HS-5 (cell line): ENCODE results near the gene MCM6.
"Not testable (repeated sequence)": the region's sequence is repeated elsewhere in the genome, so short reads cannot be mapped to it uniquely, and the experiment has no call there.

Experiments used
- DNase-seq: peaks from one replicate; pipeline ENCODE4 v3.0.0-alpha.2; 2012; ENCODE audit warnings: low read depth

The MCM6 gene

DNA sequence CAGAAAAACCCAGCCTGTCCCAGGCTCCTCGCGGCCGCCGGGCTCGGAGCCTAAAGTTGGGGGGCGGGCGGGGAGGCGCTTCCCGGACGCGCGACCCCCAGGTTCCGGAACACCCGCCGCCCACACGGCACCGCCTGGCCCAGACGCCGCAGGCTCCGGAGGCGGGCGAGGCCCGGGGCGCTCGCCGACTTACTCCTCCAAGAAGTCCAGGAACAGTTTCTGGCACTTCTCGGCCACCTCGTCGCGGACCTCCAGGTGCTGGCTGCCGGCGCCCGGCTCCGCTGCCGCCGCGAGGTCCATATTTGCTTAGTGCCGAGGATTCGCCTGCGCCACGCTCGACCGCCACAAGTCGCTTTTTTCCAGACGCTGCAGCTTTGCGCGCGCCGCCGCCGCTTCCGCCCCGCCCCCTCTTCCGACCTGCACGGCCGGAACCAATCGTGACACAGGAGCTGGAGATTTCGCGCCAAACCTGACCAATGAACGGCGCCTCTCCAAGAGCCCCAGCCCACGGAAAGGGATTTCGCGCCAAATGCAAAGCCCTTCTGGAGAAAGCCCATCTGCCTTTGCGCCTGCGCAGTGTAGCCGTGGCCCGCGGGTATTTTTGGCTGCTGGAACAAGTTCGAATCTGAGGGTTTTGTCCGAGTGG, at the start of gene MCM6:
Gene MCM6, minus strand, starts transcription at position 378 of the 646 bp plus-strand sequence. Its CDS starts 78 bp downstream, at position 300.
- peak; percentile 94 for DNase-seq

DNA sequence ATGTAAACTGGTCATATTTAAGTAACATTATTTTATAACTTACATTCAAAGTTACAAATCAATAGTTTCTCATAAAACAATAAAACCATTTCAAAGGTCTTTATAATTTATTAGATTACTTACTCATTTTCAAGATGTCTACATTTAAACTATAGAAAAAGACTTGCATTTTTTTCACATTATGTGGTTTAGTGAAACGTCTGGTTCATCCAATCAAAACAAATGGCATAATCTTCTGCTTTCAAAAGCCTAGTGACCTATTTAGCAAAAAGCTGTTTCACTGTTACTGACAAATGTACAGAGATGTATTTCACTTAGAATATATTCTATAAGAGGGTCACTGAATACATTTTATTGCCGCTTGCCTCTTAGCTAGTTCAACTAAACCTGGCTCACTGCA, 49.3 kb upstream of the MCM6 start:
- no peak for DNase-seq

DNA sequence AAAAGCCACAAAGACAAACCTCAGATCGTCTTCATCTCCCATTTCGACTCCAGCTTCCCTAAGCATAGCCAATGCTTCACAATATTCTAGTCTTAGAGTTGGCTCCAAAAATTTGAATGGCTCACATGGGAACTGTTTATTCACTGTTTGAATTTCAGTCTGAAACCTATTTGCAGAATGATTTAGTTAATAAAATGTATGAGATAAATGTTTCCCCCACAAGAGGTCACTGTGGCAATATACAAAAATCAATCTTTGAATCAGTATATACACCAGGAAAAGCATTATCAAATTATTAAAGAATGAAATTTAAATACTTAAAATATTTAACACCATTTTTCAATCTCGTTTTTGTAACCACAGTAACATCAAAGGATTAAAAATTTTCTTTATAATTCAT, 40.0 kb upstream of the MCM6 start:
- DNase-seq, result peak; percentile 24

DNA sequence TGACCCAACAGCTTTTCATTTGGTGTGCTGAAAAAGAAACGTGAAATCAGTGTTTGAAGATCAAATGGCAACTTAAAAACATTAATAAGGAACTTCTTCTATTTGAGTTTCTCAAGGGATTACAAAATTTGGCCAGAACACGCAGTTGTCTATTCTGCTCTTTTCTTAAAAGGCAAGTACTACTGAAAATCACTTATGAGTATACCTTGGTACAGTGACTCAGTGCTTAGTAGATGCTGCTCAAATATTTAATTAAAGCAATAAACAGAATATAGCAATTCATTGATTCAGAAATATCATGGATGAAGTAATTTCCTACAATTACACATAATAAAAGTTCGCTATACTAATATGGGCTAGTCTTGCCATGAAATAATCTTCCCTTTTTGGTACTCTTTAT, 38.2 kb upstream of the MCM6 start:
- DNase-seq, result no peak

DNA sequence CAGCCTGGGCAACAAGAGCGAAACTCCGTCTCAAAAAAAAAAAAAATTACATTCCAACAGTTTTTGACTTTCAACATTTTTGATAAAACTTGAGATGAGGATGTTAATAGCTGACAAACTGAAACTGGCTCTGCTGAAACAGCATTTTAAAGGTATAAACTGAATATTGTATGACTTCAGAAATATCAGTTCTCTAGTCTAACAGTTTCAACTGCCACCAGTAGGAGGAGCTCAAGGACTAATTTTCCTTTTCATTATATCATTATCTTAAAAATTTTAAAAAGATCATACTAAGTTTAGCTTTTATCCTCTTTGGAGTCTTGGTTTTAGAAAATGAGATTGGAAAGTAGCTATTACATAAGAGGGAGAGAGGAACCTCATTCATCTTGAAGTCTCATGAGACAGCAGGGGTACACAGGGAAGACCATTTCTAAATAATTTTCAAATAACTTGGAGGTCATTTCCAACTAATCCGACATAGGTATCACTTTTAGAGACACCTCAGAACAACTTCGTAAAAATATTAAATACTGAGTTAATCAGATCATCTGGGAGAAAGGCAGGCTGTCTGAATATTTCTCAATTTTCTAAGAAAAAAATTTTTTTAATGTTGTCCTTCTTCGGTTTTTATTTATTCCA, 37.6 kb upstream of the MCM6 start:
- DNase-seq, result peak; percentile 28

DNA sequence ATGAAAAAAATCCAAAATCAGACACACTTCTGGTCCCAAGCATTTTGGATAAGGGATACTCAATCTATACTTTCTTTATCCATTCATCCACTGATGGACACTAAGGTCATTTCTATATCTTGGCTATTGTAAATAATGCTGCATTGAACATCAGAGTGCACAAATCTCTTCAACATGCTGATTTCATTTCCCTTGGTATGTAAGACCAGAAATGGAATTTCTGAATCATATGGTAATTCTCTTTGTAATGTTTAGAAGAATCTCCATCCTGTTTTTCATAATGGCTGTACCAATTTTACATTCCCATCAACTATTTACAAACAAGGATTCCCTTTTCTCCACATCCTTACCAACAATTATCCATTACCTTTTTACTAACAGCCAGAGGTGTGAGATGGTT, 33.7 kb upstream of the MCM6 start:
- DNase-seq, result peak; percentile 35

DNA sequence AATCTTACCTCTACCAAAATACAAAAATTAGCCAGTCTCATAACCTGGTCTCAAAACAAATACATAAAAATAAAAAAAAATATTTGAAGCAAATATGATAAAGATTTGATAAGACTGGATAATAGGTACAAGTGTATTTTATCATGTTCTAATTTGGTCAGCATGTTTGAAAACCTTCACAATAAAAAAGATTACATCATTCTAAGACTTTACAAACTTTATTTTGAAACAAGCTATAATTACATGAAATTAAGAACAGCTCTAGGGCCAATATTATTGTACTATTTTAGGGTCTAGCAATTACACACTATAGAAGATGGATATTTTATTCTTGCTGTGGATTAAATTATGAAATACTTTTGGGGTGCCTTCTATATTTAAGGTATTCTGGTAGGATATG, 29.4 kb upstream of the MCM6 start:
- no peak for DNase-seq

DNA sequence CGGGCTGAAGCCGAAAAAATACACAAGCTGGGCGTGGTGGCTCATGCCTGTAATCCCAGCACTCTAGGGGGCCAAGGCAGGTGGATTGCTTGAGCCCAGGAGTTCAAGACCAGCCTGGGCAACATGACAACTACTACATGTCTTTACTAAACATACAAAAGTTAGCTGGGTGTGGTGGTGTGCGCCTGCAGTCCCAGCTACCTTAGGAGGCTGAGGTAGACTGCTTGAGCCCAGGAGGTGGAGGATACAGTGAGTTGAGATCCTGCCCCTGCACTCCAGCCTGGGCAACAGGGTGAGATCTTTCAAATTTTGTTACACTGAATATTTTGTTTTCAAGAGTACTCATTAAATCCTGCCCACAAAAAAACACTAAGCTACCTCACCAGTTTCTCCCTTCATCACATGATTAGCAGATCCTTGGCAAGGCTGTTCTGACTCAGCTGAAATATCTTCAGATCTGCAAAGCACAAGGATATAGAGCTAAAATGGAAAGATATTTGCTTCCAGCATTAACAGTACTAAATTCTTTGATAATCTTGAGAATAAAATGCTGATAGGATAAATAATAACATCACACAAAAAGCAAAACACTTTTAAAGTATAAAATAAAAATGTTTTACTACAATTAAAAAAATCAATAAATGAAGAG, 28.2 kb upstream of the MCM6 start:
- no peak for DNase-seq

DNA sequence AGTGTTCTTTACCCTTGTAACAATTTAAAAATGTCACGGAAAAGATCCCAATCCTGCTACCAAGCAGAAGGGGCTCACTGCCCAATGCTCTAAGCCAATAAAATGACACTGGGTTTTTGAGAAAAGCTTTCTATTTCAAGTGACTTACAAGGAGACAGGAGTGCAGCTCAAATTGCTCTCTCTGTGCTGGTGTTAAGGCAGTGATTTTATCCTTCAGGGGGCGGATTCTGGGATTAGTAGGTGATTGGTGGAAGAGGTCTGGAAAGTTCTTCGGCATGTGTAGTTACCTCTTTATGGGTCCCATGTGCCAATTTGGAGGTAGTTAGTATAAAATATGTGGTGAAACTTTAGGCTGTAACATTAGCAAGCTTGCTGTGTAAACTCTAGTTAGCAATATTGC, 27.4 kb upstream of the MCM6 start:
- DNase-seq, result no peak

DNA sequence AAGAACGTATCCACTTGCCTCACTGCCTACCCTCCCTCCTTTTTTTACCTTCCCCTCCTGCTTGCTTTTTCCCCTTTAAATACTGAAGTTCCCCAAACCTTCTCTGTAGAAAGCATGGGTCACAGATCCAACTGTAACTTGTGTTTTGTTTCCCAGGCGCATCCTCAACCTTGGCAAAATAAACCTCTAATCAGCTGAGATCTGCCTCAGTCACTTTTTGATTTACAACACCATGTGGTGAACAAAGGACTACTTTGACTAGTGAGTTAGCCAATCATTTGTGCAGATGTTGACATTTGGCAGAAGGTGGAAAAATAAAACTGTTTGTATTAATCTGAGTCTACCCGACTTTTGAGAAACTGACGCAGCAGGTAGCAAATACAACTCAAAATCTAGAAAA, 23.3 kb upstream of the MCM6 start:
- no peak for DNase-seq

DNA sequence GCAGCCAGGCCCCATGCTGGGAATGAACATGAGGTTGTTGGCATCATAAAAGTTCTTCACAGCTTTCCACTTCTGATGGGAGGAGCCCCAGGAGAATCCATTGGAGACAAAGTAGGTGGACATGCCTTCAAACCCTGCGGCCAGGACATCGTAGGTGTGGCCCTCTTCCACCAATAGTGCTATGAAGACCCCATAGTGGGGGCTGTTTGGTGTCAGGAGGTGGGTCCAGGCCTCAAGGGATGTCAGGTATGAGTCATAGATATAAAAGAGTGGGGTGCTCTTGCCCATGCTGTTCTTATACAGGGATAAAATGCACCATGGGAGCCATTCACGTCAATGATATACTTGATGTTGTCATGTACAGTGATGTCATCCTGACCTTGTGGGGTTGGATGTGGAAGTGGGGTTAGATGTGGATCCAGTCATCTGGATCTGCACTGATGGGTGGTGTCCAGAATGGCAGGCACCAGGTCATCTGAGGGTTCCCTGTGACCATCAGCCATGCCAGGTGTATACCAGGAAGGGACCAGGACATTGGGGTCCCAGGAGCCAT, 22.1 kb upstream of the MCM6 start:
- no peak for DNase-seq

DNA sequence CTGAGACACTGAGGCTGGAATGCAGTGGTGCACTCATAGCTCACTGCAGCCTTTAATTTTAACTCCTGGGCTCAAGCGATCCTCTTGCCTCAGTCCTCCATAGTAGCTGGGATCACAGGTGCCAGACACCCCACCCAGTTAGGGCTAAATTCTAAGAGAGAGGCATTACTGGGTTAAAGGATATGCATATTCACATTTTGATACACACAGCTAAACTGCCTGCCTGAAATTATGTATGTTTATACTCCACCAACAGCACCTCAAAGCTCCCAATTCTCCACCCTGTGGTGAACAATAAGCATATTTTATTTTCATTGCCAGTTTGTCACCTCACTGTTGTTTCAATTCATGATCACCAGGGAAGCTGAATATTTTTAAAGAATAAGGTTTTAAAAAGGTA, 18.7 kb upstream of the MCM6 start:
- no peak for DNase-seq

DNA sequence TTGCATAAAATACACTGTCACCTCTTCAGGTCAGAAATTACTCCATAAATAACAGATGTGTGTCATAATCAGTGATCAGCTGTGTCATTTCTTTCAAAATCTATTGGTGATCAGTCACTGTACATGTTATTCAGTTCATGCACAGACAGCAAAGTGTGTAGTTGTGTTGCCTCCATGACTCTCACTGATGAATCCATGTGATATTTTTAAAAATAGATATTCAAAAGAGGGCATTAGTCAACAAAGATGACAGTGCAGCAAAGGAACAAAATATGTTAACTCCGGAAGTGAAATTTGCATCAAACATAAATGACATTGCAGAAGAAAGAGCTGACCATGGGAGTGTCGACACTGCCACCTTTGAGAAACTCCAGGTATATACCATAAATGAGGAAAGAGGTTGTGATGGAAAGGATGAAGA, 17.1 kb upstream of the MCM6 start:
- no peak for DNase-seq

DNA sequence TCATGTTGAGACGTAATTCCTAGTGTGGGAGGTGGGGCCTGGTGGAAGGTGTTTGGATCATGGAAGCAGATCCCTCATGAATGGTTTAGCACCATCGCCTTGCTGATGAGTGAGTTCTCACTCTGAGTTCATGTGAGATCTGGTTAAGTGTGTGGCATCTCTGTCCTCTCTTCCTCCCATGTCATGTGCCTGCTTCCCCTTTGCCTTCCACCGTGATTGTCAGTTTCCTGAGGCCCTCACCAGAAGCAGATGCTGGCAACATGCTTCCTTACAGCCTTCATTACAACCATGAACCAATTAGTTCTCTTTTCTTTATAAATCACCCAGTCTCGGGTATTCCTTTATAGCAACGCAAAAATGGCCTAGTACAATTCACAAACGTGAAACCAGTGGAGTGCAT, 14.6 kb upstream of the MCM6 start:
- DNase-seq, result no peak

DNA sequence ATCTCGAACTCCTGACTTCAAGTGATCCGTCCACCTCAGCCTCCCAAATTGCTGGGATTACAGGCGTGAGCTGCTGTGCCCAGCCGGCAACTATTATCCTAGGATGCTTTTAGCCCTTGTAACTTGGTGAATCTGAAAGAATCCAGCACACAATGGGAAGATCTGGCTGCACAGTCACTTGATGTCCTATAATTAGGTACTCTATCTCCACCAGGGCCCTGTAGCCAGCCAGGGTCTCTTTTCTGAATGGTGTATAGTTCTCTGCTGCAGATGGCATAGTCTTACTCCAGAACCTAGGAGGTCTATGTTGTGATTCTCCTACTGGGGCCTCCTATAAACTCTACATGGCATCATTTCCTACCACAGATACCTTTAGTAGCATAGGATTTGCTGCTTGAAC, 13.9 kb upstream of the MCM6 start:
- DNase-seq, result no peak

DNA sequence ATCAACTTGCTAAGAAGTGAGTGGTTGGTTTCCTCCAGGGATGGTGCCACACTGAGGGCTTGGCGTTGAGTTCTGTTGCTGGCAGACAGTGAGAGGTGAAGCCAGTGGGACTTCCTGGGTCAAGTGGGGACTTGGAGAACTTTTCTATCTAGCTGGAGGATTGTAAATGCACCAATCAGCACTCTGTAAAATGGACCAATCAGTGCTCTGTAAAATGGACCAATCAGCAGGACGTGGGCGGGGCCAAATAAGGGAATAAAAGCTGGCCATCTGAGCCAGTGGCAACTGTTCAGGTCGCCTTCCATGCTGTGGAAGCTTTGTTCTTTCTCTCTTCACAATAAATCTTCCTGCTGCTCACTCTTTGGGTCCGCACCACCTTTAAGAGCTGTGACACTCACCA, 12.3 kb upstream of the MCM6 start:
- DNase-seq, result not testable (repeated sequence)

DNA sequence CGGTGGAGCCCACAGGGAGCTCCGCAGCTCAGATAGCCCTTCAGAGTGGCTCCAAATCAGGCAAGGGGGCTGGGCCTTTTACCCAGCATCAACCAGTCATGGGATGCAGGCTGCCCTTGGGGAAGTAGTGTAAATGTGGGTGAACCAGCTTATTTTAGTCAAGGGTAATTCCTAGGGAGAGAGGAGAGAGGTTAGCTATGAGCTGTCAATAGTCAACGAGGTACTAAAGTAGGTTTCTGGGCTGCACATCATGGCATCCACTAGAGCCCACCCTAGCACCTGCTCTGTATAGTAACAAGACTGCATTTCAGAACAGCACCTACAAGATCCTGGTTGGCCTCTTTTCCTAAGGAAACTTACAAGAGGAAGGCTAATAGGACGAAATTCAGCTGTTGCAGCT, 9.5 kb upstream of the MCM6 start:
- DNase-seq, result no peak

DNA sequence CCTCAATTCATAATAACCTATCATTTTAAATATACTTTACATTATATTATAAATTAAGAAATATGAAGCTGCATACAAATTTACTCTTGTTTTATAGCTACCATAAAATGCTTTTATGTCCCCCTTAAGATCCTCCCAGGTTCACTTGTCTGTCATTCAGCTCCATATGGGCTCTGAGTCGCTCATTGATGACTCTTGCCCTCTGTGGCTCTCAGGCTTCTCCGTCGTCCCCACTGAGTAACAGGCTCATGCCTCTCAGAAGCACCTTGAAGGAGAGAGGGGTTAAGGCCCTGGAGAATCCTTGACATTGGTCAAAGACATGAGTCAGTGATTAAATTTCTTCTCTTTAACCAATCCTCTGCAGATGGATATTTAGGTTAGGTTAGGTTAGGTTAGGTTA, 6.2 kb upstream of the MCM6 start:
- DNase-seq, result no peak

DNA sequence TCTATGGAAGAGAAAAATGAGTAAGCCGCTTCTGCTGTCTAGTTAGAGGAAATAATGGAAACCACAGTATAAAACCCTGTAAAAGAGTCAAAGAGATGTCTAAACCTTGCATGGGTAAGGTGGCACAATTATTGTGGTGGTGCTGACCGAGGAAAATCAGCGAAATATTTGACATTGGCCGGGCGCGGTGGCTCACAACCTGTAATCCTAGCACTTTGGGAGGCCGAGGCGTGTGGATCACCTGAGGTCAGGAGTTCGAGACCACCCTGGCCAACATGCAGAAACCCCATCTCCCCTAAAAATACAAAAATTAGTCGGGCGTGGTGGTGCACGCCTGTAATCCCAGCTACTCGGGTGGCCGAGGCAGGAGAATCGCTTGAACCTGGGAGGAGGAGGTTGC, 527 bp upstream of the MCM6 start:
- DNase-seq, result not testable (repeated sequence)

DNA sequence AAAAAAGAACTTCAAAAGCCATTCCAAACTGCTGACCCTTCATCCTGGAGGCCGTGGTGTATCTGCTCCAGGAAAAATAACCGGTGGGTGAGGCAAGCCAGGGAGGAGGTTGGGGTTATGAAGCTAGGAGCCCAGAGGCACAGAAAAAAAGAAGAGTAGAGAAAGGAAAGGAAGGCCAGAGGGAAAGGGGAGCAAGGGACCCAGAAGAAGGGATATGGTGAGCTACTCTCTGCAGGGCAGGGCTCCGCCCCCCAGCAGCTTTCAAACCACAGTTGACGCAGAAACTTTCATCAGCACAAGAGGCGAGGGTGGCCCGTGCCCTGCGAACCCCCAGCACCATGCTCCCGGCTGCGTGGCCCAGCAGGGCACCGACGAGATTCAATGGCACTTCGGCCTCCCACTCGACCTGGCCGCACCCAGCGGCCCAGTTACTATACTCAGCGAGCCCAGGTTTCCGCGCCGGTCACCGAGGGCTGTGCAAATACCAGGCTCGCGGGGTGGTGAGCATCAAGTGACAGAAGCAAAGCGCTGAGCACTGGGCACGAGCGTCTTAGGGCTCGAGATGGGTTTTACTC, 665 bp downstream of the MCM6 start:
- DNase-seq, result peak; percentile 16

DNA sequence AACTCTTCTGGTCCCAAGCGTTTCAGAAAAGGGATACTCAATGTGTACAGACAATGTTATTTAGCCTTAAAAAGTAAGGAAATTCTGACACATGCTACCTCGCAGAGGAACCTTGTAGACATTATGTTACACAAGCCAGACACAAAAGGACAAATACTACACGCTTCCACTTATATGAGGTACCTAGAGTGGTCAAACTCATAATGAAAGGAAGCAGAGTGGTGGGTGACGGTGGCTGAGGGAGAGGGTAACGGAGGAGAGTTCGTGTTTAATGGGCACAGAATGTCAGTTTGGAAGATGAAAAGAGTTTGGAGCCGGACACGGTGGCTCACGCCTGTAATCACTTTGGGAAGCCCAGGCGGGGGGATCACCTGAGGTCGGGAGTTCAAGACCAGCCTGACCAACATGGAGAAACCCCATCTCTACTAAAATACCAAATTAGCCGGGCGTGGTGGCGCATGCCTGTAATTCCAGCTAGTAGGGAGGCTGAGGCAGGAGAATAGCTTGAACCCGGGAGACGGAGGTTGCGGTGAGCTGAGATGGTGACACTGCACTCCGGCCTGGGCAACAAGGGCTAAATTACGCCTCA, 1.4 kb downstream of the MCM6 start:
- DNase-seq, result no peak

DNA sequence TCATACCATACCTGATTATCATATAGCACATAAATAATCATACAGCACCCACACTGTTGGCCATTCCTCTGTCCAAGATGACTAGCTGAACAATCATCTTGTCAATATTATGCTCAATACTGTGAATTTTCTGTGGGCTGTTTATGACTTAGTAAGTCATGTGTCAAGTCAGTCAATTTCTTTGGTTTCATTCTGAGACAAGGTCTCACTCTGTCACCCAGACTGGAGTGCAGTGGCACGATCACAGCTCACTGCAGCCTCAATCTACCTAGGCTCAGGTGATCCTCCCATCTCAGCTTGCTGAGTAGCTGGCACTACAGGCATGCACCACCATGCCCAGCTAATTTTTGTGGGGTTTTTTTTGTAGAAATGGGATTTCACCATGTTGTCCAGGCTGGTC, 5.7 kb downstream of the MCM6 start:
- DNase-seq, result no peak

DNA sequence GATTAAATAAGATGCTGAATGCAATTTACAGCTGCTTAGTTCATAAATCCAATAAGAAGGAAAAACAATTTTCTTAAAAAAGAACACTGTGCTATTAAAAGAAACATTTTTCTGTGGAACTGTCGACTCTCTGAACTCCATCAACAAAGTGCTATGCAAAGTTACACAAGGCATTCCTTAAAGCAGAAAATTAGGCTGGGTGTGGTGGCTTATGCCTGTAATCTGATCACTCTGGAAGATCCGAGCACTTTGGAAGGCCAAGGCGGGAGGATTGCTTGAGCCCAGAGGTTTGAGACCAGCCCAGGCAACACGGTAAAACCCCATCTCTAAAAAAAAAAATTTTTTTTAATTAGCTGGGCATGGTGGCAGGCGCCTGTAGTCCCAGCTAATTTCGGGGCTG, 13.0 kb downstream of the MCM6 start:
- no peak for DNase-seq
